SU-DHL-6 (cell line): ENCODE measurements around the gene ULK3.

Experiments used
- H2AFZ ChIP-seq: fragments of 200-600 bp; sonication (generic); 2 replicates; pipeline ENCODE4 v1.6.1; 2014; ENCODE audit warnings: low read depth, mild to moderate bottlenecking, moderate library complexity, mixed read lengths, antibody characterized with exemption, low read length; ENCODE audit not compliant: severe bottlenecking
- H3F3A ChIP-seq: fragments of 200-600 bp; shearing (Covaris generic); 2 replicates; pipeline ENCODE4 v1.6.0; 2016; ENCODE audit warnings: antibody characterized with exemption, mild to moderate bottlenecking; ENCODE audit not compliant: insufficient read depth
- H3K27ac ChIP-seq: fragments of 200-600 bp; sonication (generic); 2 replicates; pipeline ENCODE4 v1.5.1; 2016; ENCODE audit warnings: low read depth, mild to moderate bottlenecking, low read length, moderate library complexity, mixed read lengths
- H3K27me3 ChIP-seq: fragments of 200-600 bp; sonication (generic), shearing (Covaris generic); 2 replicates; pipeline ENCODE4 v1.6.0; 2014; ENCODE audit warnings: mild to moderate bottlenecking, low read length
- H3K36me3 ChIP-seq: fragments of 200-600 bp; sonication (generic); 2 replicates; pipeline ENCODE4 v1.6.1; 2014; ENCODE audit warnings: mild to moderate bottlenecking, low read length, mixed read lengths
- H3K4me2 ChIP-seq: fragments of 300-600, 200-600 bp; shearing (Covaris generic), sonication (generic); 2 replicates; pipeline ENCODE4 v1.6.0; 2014; ENCODE audit warnings: low read length, low read depth, mild to moderate bottlenecking; ENCODE audit not compliant: poor library complexity, severe bottlenecking
- H3K4me3 ChIP-seq: fragments of 200-600 bp; sonication (generic); 2 replicates; pipeline ENCODE4 v1.5.1; 2014; ENCODE audit warnings: antibody characterized with exemption, low read length, mild to moderate bottlenecking, mixed read lengths; ENCODE audit not compliant: insufficient read depth, poor library complexity, severe bottlenecking
- H3K79me2 ChIP-seq: fragments of 200-600 bp; sonication (generic); 2 replicates; pipeline ENCODE4 v1.6.1; 2014; ENCODE audit warnings: mild to moderate bottlenecking, low read length, moderate library complexity; ENCODE audit not compliant: insufficient read depth
- H3K9ac ChIP-seq: fragments of 200-600 bp; sonication (generic); 2 replicates; pipeline ENCODE4 v1.7.0; 2014; ENCODE audit warnings: mild to moderate bottlenecking, low read length
- H3K9me2 ChIP-seq: fragments of 200-600 bp; sonication (generic); replicated peaks from 2 replicates; pipeline ENCODE4 v1.6.1; 2014; ENCODE audit warnings: low read length; ENCODE audit not compliant: insufficient read depth
- H3K9me3 ChIP-seq: fragments of 200-600 bp; sonication (generic); 2 replicates; pipeline ENCODE4 v1.6.1; 2014; ENCODE audit warnings: low read length, mixed read lengths; ENCODE audit not compliant: insufficient read depth
- H4K20me1 ChIP-seq: fragments of 200-600 bp; sonication (generic); 2 replicates; pipeline ENCODE4 v1.6.1; 2014; ENCODE audit warnings: low read depth, mild to moderate bottlenecking, antibody characterized with exemption, low read length, moderate library complexity, mixed read lengths
- EZH2phosphoT487 ChIP-seq: fragments of 200-600 bp; sonication (generic), shearing (Covaris generic); conservative IDR thresholded peaks from 2 replicates; pipeline ENCODE4 v1.6.1; 2018; ENCODE audit warnings: mild to moderate bottlenecking, antibody characterized with exemption, low read length, moderate library complexity, mixed read lengths
- TF ChIP-seq, protein P1 (sequence below): fragments of 200-600 bp; sonication (generic); IDR thresholded peaks from one replicate; pipeline ENCODE4 v1.5.1; 2017; ENCODE audit warnings: antibody characterized with exemption, mild to moderate bottlenecking, low read length, moderate library complexity; ENCODE audit not compliant: insufficient read depth, poor library complexity, severe bottlenecking

The ULK3 gene

GRCh38 chr15:74845208-74845568, 2.2 kb upstream of the ULK3 start:
- Histone ChIP-seq H3K36me3 (no peaks in the 10 kb centered on the region), H3K9me3 (no peaks in the 10 kb centered on the region), H3K9me2 (no peaks in the 10 kb centered on the region), H3K27ac (peak overlapping the region; percentile 46), H3K4me3 (no peak overlapping the region), H4K20me1 (no peaks in the 10 kb centered on the region), H3K4me2 (no peak overlapping the region), H3F3A (peaks cover 20% of the 10 kb centered on the region; the same call in 1 of the 2 replicates), H3K79me2 (no peaks in the 10 kb centered on the region), H3K27me3 (no peaks in the 10 kb centered on the region), H2AFZ (no peak overlapping the region), H3K9ac (no peak overlapping the region)
- no peak for TF ChIP-seq EZH2phosphoT487
- TF ChIP-seq, protein P1, sequence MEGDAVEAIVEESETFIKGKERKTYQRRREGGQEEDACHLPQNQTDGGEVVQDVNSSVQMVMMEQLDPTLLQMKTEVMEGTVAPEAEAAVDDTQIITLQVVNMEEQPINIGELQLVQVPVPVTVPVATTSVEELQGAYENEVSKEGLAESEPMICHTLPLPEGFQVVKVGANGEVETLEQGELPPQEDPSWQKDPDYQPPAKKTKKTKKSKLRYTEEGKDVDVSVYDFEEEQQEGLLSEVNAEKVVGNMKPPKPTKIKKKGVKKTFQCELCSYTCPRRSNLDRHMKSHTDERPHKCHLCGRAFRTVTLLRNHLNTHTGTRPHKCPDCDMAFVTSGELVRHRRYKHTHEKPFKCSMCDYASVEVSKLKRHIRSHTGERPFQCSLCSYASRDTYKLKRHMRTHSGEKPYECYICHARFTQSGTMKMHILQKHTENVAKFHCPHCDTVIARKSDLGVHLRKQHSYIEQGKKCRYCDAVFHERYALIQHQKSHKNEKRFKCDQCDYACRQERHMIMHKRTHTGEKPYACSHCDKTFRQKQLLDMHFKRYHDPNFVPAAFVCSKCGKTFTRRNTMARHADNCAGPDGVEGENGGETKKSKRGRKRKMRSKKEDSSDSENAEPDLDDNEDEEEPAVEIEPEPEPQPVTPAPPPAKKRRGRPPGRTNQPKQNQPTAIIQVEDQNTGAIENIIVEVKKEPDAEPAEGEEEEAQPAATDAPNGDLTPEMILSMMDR, result no peak

- Histone ChIP-seq H3K27ac (peak overlapping the region; percentile 46), H3K27me3 (no peaks in the 10 kb centered on the region), H4K20me1 (no peaks in the 10 kb centered on the region), H3K79me2 (no peaks in the 10 kb centered on the region), H3K9me2 (no peaks in the 10 kb centered on the region), H3K4me3 (no peak overlapping the region), H3K36me3 (no peaks in the 10 kb centered on the region), H3K9me3 (no peaks in the 10 kb centered on the region), H3K9ac (peak overlapping the region; percentile 88; the same call in 1 of the 2 replicates), H3F3A (peaks cover 20% of the 10 kb centered on the region; the same call in 1 of the 2 replicates), H3K4me2 (no peak overlapping the region), H2AFZ (no peak overlapping the region)
- no peak for TF ChIP-seq EZH2phosphoT487
- TF ChIP-seq, protein P1, result no peak
These were observed 1.6 kb upstream of the ULK3 start for GRCh38 chr15:74844319-74845207.

DNA sequence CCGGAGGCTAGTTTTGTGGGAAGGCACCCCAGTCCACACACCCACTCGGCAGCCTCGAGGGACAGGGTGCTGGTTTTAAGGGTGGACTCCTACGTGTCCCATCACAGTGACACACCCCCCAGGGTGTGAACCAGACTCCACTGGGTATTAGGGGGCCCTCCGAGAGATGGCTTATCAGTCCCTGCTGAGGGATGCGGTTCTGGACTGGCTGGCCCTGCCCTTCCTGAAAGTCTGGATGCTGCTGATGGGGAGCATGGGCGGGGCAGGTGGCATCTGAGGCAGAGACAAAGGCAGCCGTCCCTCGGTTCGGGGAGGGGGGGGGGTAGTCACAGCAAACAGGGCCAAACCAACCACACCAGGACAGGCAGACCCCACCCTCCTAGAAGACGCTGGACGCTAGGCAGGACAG, 939 bp upstream of the ULK3 start:
- Histone ChIP-seq H3K4me2 (peak overlapping the region; percentile 81), H3K79me2 (no peaks in the 10 kb centered on the region), H3K9me3 (no peaks in the 10 kb centered on the region), H3K27me3 (no peaks in the 10 kb centered on the region), H3K36me3 (no peaks in the 10 kb centered on the region), H3K27ac (peak overlapping the region; percentile 71), H3K4me3 (peak overlapping the region; percentile 58), H4K20me1 (no peaks in the 10 kb centered on the region), H2AFZ (no peak overlapping the region), H3F3A (peaks cover 20% of the 10 kb centered on the region; the same call in 1 of the 2 replicates), H3K9me2 (no peaks in the 10 kb centered on the region), H3K9ac (peak overlapping the region; percentile 88)
- TF ChIP-seq EZH2phosphoT487, result no peak
- TF ChIP-seq, protein P1, result no peak
